H1 (cell line): ENCODE data around the gene ARL6IP5. TPM values are rescaled to one million over a fixed set of nuclear protein-coding genes. Genes with fewer than 3 reads are reported as not detected.

Experiments used
- CTCF ChIA-PET: fragments of 300-600 bp; sonication (Branson Sonifier 250); formaldehyde crosslinking; loops from one replicate; lab custom pipeline; 2021; ENCODE audit not compliant: partially characterized antibody; lab: Charles Lee
- POLR2A ChIA-PET: fragments of 300-600 bp; sonication (Branson Sonifier 250); formaldehyde crosslinking; loops from one replicate; lab custom pipeline; 2021; ENCODE audit warnings: inconsistent platforms; ENCODE audit not compliant: partially characterized antibody; lab: Charles Lee
- DNase-seq, 2 experiments: peaks; one replicate each; pipeline versions ENCODE4 v3.0.0 to v3.0.0-alpha.2; 2010 to 2022; ENCODE audit warnings: low spot score in 2 of 2, low read depth in 1 of 2, mixed read lengths in 1 of 2
- FAIRE-seq: peaks from 2 replicates; lab custom pipeline; 2011; peaks lifted over from hg19 to GRCh38; lab: Jason Lieb, UNC
- H2AFZ ChIP-seq: 2 replicates; pipeline ENCODE4 v1.8.1; 2012; ENCODE audit warnings: low read length, inconsistent platforms
- H2AK5ac ChIP-seq: 2 replicates; pipeline ENCODE4 v1.6.1; 2013; ENCODE audit warnings: low read depth, low read length
- H2BK120ac ChIP-seq: replicated peaks from 2 replicates; pipeline ENCODE3; 2013; ENCODE audit warnings: low read depth, low read length, inconsistent platforms
- H2BK12ac ChIP-seq: 2 replicates; pipeline ENCODE4 v1.6.1; 2013; ENCODE audit warnings: low read depth, low read length
- H2BK15ac ChIP-seq: 2 replicates; pipeline ENCODE4 v1.6.1; 2013; ENCODE audit warnings: low read length
- H2BK20ac ChIP-seq: 2 replicates; pipeline ENCODE4 v1.6.1; 2013; ENCODE audit warnings: low read length
- H2BK5ac ChIP-seq: 2 replicates; pipeline ENCODE4 v1.6.1; 2013; ENCODE audit warnings: low read depth, low read length
- H3K14ac ChIP-seq: 2 replicates; pipeline ENCODE4 v1.6.1; 2013; ENCODE audit warnings: inconsistent platforms; ENCODE audit not compliant: insufficient read length
- H3K18ac ChIP-seq: 2 replicates; pipeline ENCODE4 v1.6.1; 2013; ENCODE audit warnings: low read length; ENCODE audit errors: extremely low read depth
- H3K23ac ChIP-seq: 2 replicates; pipeline ENCODE4 v1.6.1; 2013; ENCODE audit warnings: inconsistent platforms; ENCODE audit not compliant: insufficient read length
- H3K23me2 ChIP-seq: 2 replicates; pipeline ENCODE4 v1.6.1; 2013; ENCODE audit warnings: low read depth, low read length
- H3K27ac ChIP-seq: 2 replicates; pipeline ENCODE4 v1.6.1; 2011; ENCODE audit warnings: low read depth, low read length, inconsistent platforms
- H3K27me3 ChIP-seq, 4 experiments: replicated peaks in 1 of 4; 1 replicate in 1 of 4; 2 replicates in 3 of 4; pipeline versions ENCODE4 v1.6.1 to v1.8.1; 2011 to 2013; ENCODE audit warnings: low read length in 3 of 4, mild to moderate bottlenecking in 3 of 4, inconsistent platforms in 2 of 4, mixed read lengths in 2 of 4, moderate library complexity in 1 of 4; ENCODE audit not compliant: control insufficient read depth in 3 of 4, insufficient read depth in 3 of 4; ENCODE audit errors: extremely low read depth in 1 of 4
- H3K36me3 ChIP-seq, 4 experiments: 2 replicates each; pipeline versions ENCODE4 v1.6.1 to v1.8.1; 2011 to 2013; ENCODE audit warnings: mild to moderate bottlenecking in 4 of 4, low read length in 3 of 4, moderate library complexity in 2 of 4, control low read depth in 1 of 4, inconsistent platforms in 1 of 4; ENCODE audit not compliant: insufficient read depth in 4 of 4, control insufficient read depth in 2 of 4
- H3K4ac ChIP-seq: replicated peaks from 2 replicates; pipeline ENCODE3; 2013; ENCODE audit warnings: low read length, low read depth, mixed read lengths, inconsistent platforms; ENCODE audit not compliant: insufficient read length
- H3K4me1 ChIP-seq, 4 experiments: replicated peaks in 1 of 4; 1 replicate in 1 of 4; 2 replicates in 3 of 4; pipeline versions ENCODE4 v1.6.1 to v1.8.1; 2011 to 2013; ENCODE audit warnings: low read length in 3 of 4, inconsistent platforms in 2 of 4, mixed read lengths in 1 of 4; ENCODE audit not compliant: insufficient read depth in 4 of 4, control insufficient read depth in 3 of 4
- H3K4me2 ChIP-seq, 2 experiments: 2 replicates each; pipeline versions ENCODE4 v1.6.1 to v1.8.1; 2011 to 2013; ENCODE audit warnings: low read depth in 2 of 2, low read length in 2 of 2, control low read depth in 1 of 2, inconsistent platforms in 1 of 2, mild to moderate bottlenecking in 1 of 2; ENCODE audit not compliant: insufficient read depth in 1 of 2
- H3K4me3 ChIP-seq, 4 experiments: fragments of 200-600, 300-600 bp in 1 of 4; sonication (generic), shearing (Covaris generic), sonication (Bioruptor Twin) in 1 of 4; 2 replicates each; pipeline versions ENCODE4 v1.5.1 to v1.8.1; 2011 to 2016; ENCODE audit warnings: low read length in 4 of 4, low read depth in 3 of 4, control low read depth in 2 of 4, inconsistent platforms in 2 of 4, mild to moderate bottlenecking in 2 of 4, mixed read lengths in 1 of 4, moderate library complexity in 1 of 4; ENCODE audit not compliant: insufficient read depth in 2 of 4; ENCODE audit errors: extremely low read depth in 1 of 4
- H3K56ac ChIP-seq: replicated peaks from 2 replicates; pipeline ENCODE3; 2013; ENCODE audit warnings: low read depth, mild to moderate bottlenecking, mixed read lengths, low read length, inconsistent platforms; ENCODE audit not compliant: insufficient read length
- H3K79me1 ChIP-seq: 2 replicates; pipeline ENCODE4 v1.6.1; 2013; ENCODE audit warnings: low read depth, low read length, control low read depth
- H3K79me2 ChIP-seq, 2 experiments: 2 replicates each; pipeline versions ENCODE4 v1.6.1 to v1.8.1; 2012 to 2013; ENCODE audit warnings: low read length in 2 of 2, mild to moderate bottlenecking in 2 of 2, inconsistent platforms in 1 of 2; ENCODE audit not compliant: insufficient read depth in 2 of 2, control insufficient read depth in 1 of 2
- H3K9ac ChIP-seq, 4 experiments: replicated peaks in 1 of 4; 1 replicate in 1 of 4; 2 replicates in 3 of 4; pipeline versions ENCODE4 v1.6.1 to v1.8.1; 2011 to 2013; ENCODE audit warnings: low read depth in 3 of 4, low read length in 3 of 4, control low read depth in 2 of 4, mild to moderate bottlenecking in 2 of 4, moderate library complexity in 2 of 4, inconsistent platforms in 1 of 4; ENCODE audit errors: extremely low read depth in 1 of 4
- H3K9me3 ChIP-seq, 2 experiments: 2 replicates each; pipeline versions ENCODE4 v1.6.1 to v1.8.1; 2012 to 2013; ENCODE audit warnings: mild to moderate bottlenecking in 2 of 2, moderate library complexity in 2 of 2, control low read depth in 1 of 2, inconsistent platforms in 1 of 2, low read depth in 1 of 2, low read length in 1 of 2, mixed read lengths in 1 of 2; ENCODE audit not compliant: insufficient read depth in 2 of 2
- H4K20me1 ChIP-seq, 2 experiments: replicated peaks in 1 of 2; 2 replicates each; pipeline versions ENCODE3 to v1.8.1; 2011 to 2013; ENCODE audit warnings: inconsistent platforms in 2 of 2, low read length in 2 of 2, mild to moderate bottlenecking in 1 of 2; ENCODE audit not compliant: insufficient read depth in 2 of 2, control insufficient read depth in 1 of 2
- H4K5ac ChIP-seq: 2 replicates; pipeline ENCODE4 v1.6.1; 2013; ENCODE audit warnings: low read length, low read depth, mixed read lengths, inconsistent platforms; ENCODE audit not compliant: insufficient read length
- H4K8ac ChIP-seq: 2 replicates; pipeline ENCODE4 v1.8.0; 2013; ENCODE audit warnings: mild to moderate bottlenecking, moderate library complexity, low read length, inconsistent platforms; ENCODE audit not compliant: insufficient read depth; ENCODE audit errors: extremely low read depth
- H4K91ac ChIP-seq: replicated peaks from 2 replicates; pipeline ENCODE3; 2013; ENCODE audit warnings: low read length, mixed read lengths, inconsistent platforms; ENCODE audit not compliant: insufficient read length
- BACH1 ChIP-seq: IDR thresholded peaks from 2 replicates; pipeline ENCODE4 v1.6.1; 2012; ENCODE audit warnings: low read length, improper control_type of control experiment
- EP300 ChIP-seq, 2 experiments: IDR thresholded peaks; 1 replicate in 1 of 2; 2 replicates in 1 of 2; pipeline ENCODE4 v1.6.1; 2011 to 2012; ENCODE audit warnings: low read depth in 2 of 2, low read length in 2 of 2, mild to moderate bottlenecking in 2 of 2, borderline replicate concordance in 1 of 2, inconsistent platforms in 1 of 2, moderate library complexity in 1 of 2
- NRF1 ChIP-seq: IDR thresholded peaks from 2 replicates; pipeline ENCODE4 v1.6.1; 2011; ENCODE audit warnings: mild to moderate bottlenecking, low read depth, low read length, improper control_type of control experiment
- RBBP5 ChIP-seq: IDR thresholded peaks from 2 replicates; pipeline ENCODE4 v1.7.1; 2012; ENCODE audit warnings: low read depth, mild to moderate bottlenecking, inconsistent platforms, low read length, moderate library complexity, borderline replicate concordance
- TBP ChIP-seq: IDR thresholded peaks from 2 replicates; pipeline ENCODE4 v1.6.1; 2011; ENCODE audit warnings: low read depth, low read length, improper control_type of control experiment
- ZNF274 ChIP-seq: IDR thresholded peaks from 2 replicates; pipeline ENCODE4 v1.7.0; 2012; ENCODE audit warnings: low read length, borderline replicate concordance; ENCODE audit errors: extremely low read depth
- WGBS, 2 experiments: shearing (Covaris generic) in 1 of 2; methylation state at CpG; one replicate each; pipeline versions ENCODE4 v1.1.6 to v1.1.7; 2013 to 2015; ENCODE audit warnings: low lambda C conversion rate in 2 of 2, mixed read lengths in 2 of 2, inconsistent platforms in 1 of 2, low coverage in 1 of 2, missing lambda C conversion rate in 1 of 2; ENCODE audit not compliant: insufficient replicate concordance in 2 of 2, insufficient coverage in 1 of 2, insufficient read length in 1 of 2; ENCODE audit errors: extremely low coverage in 1 of 2, missing lambda C conversion rate in 1 of 2; 5-methylcytosine and 5-hydroxymethylcytosine counted together
- polyA plus RNA-seq, 7 experiments: library from polyadenylated mRNA; depleted of rRNA in 3 of 7; stranded (reverse) in 5 of 7; unstranded in 2 of 7; fragments of >200 nt in 5 of 7; fragments of 200-250 nt in 2 of 7; gene quantifications; 1 replicate in 5 of 7; 2 replicates in 1 of 7; 4 replicates in 1 of 7; pipeline versions ENCODE4 v1.2.1 to v1.2.3, GENCODE V29; 2011 to 2013; ENCODE audit warnings: missing spikeins in 2 of 7, mixed read lengths in 2 of 7
- total RNA-seq: library from RNA; stranded (reverse); fragmentation: NEBNext Ultra II Directional; extraction: Animal tissue kit (Norgen Biotek cat#: 25700); gene quantifications from 2 replicates; pipeline ENCODE4 v1.2.1, GENCODE V29; 2021

Gene ARL6IP5
- total and polyA plus RNA-seq, 2 of the 8 experiments (the other 6 are each of a cell fraction or from before 2014, with no cell fraction given) = 24.9 to 30.1 TPM

GRCh38 chr3:69048990-69049389 is 35.7 kb upstream of the ARL6IP5 start:
- Histone ChIP-seq H3K36me3 (peaks cover 3 to 24% (median 7%) of the 10 kb centered on the region in 4 experiments; a peak in 6 of 8 replicates), H2AFZ (no peak overlapping the region), H2BK120ac (no peak overlapping the region), H3K18ac (no peak overlapping the region), H3K9me3 (no peaks in the 10 kb centered on the region), H3K27me3 (no peaks in the 10 kb centered on the region), H2BK12ac (no peak overlapping the region), H3K9ac (no peak overlapping the region), H3K23ac (no peak overlapping the region), H4K5ac (no peak overlapping the region), H3K27ac (no peak overlapping the region), H3K4me1 (peaks cover 0 to 4% (median 1%) of the 10 kb centered on the region in 4 experiments; a peak in 2 of 7 replicates), H2AK5ac (no peak overlapping the region), H3K14ac (no peak overlapping the region), H3K23me2 (peaks cover 7% of the 10 kb centered on the region), H3K4me2 (no peak overlapping the region), H2BK15ac (no peak overlapping the region), H3K4me3 (no peak overlapping the region), H2BK20ac (no peak overlapping the region), H3K79me2 (peaks cover 0 to 22% of the 10 kb centered on the region in 2 experiments; a peak in 2 of 4 replicates), H3K56ac (no peak overlapping the region), H3K79me1 (no peaks in the 10 kb centered on the region), H2BK5ac (no peak overlapping the region), H4K8ac (no peak overlapping the region), H3K4ac (no peak overlapping the region), H4K91ac (no peak overlapping the region), H4K20me1 (no peaks in the 10 kb centered on the region)
- WGBS, 2 experiments = 83% methylated on average over 2 of the region's 2 CpGs; no CpG with 5 or more reads in 1 of the 2 experiments
- POLR2A ChIA-PET = no interaction called here
- FAIRE-seq (no peak), DNase-seq (no peak)
- CTCF ChIA-PET = no interaction called here
- TF ChIP-seq ZNF274 = no peak
- no peak for TF ChIP-seq NRF1
- no peak for TF ChIP-seq RBBP5
- no peak for TF ChIP-seq EP300 (IDR thresholded peaks at IDR 0.05; ENCODE audit: borderline replicate concordance in 1 of 2, low read depth in 2 of 2, low read length in 2 of 2)
- TF ChIP-seq BACH1 = no peak
- no peak for TF ChIP-seq TBP
